HT-29 (cell line): Measurements from ENCODE around the gene SSC5D. TPM values are rescaled to one million over a fixed set of nuclear protein-coding genes. Genes with fewer than 3 reads are reported as not detected.

ENCODE experiments used
- DNase-seq: peaks from one replicate; pipeline ENCODE4 v3.0.0-alpha.2; 2015; ENCODE audit warnings: low spot score
- total RNA-seq: library from RNA; depleted of rRNA; stranded (reverse); fragments of >200 nt; shearing (Covaris generic); gene quantifications from 2 replicates; pipeline ENCODE4 v1.2.3, GENCODE V29; 2014

SSC5D gene
- total RNA-seq, 1 experiment from 2014 or later = not detected

DNA sequence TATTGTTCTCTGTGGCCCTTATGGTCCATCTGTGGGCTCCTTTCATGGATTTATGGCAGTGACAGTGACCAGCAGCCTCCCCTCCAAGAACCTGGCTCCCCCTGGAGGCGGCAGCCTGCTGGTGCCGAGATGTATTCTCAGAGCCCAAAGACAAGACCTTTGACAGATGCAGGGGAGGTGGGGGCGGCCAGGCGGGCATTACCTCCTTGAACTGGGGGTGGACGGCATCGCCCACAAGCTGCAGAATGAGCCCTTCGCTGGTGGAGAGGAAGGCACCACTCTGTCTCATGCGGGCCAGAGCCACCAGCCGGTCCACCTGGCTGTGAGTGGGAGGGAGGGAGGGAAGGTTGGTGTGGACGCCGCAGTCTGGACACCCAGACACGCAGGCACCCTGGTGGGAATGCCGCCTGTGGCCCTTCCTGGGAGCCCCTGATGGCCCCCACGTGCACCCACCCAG is 33.4 kb upstream of the SSC5D start:
- DNase-seq = peak; percentile 65

DNA sequence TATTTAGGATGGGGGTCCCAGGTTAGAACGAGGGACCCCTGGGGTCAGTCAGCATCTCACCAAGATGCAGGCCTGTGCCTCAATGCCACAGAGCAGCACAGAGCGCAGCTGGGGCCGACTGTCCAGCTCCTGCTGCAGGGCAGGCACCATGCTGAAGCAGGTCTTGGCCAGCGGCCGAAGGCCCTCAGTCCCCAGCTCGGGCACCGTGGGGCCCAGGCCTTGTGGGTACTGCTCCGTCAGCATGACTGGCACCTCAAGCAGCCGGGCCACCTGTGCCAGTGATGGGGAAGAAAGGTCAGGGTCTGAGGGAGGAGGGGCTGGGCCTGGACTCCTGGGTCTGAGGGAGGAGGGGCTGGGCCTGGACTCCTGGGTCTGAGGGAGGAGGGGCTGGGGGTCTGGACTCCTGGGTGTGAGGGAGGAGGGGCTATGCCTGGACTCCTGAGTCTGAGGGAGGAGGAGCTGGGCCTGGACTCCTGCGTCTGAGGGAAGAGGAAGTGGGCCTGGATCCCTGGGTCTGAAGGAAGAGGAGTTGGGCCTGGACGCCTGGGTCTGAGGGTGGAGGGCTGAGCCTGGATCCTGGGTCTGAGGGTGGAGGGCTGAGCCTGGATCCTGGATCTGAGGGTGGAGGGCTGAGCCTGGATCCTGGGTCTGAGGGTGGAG is 32.5 kb upstream of the SSC5D start:
- no peak for DNase-seq

DNA sequence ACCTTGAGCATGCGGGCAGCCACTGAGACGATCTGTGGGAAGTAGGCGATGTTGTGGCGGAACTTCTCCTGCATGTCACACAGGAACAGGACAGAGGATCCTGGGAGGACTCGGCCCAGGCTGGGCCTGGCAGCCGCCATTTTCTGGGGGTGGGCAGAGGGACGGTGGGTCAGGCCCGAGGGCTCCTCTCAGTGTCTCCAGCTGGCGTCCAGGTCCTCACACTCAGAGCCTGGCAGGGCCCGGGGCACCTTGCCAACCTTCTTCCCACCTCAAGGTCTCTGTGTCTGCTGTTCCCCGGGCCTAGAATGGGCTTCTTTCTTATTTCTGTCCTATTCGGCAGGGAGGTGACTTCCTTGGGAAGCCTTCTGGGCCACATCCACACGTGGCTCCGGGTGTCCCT is 31.9 kb upstream of the SSC5D start:
- no peak for DNase-seq

DNA sequence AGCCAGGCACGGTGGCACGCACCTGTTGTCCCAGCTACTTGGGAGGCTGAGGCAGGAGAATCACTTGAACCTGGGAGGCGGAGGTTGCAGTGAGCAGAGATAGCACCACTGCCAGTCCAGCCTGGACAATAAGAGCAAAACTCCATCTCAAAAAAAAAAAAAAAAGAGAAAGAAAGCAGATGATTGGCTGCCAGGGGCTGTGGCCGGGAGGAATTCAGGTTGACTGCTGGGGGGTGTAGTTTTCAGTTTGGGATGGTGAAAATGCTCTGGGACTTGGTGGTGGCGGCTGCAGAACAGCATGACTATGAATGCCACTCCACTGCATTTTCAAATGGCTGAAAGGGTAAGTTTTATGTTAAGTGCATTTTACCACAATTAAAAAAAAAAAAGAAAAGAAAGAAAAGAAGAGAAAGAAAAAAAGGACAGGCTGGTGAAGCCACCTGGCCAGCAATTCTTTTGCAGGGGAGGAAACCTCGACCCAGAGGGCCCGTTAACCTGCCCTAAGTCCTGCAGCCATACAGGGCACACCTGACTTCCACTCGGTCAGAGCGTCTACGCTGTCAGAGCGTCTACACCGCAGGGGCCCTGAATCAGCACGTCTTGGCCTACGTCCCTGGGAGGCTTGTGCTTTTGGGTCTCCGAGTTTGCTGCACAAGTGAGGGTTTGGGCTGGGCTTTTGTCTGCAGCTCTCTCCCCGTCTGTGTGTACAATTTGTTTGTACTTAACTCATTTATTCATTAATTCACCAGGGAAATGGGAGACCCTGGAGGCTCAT is 30.4 kb upstream of the SSC5D start:
- DNase-seq = no peak

DNA sequence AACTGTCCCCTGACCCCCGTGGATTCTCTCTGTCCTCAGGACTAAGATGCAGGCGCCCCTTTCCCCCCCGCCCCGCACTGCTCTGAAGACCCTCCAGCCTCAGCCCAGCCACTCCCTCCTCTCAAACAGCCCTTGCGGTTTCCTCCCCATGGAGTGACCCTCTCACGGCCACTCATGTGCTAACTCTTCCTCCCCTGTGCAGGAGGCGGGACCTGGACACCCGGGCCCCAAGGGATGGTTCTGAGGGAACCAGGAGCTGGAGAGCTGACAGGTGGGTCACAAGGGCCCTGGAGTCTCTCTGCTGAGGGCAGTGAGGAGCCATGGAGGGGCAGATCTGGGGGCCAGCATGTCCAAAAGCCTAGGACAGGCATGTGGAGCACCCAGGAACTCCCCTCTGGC is 28.7 kb upstream of the SSC5D start:
- DNase-seq = no peak

DNA sequence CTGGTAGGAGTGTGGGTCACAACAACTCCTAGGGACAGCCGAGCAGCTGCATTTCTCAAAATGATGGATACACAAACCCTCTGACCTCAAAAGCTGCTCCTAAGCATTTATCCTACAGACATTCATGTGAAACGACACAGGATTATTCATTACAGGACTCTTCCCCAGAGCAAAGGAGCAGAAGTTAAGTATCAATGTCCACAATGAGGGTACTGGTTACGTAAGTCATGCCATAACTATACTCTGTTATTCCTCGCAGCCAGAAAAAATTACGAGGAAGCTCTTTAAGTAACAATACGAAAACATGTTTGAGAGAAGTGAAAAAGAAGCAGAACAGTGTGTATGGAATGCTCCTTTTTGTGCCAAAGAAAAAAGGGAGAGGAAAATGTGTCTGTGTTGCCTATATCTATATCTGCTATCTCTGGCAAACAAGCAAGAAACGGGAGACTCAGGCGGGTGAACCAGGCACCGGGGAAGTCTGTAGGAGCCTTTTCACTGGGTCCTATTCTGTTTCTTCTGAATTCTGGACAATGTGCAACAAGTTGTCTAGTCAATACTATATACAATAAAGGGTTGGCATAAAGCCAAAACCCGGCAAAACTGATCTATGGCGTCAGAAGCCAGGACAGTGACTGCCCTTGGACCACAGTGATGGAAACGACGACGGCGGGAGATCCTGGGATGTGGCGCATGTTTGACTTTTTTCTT is 28.1 kb upstream of the SSC5D start:
- DNase-seq = peak; percentile 33

DNA sequence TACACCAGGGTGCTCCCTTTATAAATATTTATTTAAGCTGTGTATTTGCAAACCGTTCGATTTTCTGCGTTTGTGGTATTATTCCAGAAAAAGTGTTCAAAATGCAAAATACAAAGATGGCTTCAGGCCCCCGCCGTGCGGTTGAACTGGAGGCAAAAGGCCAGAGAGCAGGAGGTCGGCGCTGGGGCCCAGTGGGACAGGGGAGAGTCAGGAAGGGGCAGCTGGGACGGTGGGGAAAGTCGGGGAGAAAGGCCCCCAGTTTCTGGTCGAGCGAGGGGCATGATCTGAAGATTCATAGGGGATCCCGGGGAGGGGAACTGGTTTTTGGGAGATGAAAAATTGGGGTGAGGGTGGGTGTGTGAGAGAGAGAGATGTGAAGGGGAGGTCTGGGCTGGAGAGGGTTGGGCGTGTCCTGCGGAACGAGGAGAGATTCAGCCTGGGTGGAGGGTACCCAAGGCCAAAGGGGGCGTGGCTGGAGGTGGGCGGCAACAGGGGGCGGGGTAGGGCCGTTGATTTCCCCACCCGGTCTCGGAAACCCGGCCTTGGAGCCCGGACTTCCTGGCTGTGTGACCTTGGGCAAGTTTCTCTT is 27.5 kb upstream of the SSC5D start:
- no peak for DNase-seq

DNA sequence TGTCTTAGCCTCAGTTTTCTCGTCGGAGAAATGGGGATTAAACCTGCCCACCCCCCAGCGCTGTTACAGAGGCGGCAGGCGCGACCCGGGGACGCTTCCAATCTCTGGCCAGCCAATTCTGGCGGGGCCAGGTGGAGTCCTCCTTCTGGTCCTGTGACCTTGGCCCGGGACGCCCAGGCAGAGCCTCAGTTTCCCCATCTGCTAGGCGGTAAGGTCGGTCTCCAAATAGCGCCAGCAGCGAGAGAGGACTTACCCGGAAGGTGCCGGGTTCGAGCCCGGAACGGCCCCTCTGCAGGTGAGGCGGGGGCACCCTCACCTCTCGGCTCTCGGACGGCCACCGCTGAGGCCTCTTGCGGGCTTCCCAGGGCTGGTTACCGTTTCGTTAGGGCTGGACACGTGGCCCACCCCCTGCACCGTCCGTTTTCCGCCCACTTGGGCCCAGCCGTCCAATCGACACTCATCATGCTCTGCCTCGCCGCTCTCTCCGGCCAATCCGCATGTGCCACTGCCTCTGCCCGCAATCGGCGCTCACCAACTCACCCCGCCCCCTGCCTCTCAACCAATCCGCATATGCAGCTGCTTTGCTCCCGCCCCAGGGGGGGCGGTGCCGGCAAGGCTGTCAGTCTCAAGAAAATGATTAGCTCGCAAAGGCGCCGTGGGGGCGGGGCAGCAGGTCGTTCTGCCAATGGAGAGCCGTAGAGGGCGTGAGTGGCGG is 26.8 kb upstream of the SSC5D start, which contains the start of gene ISOC2:
TSS of gene ISOC2 (minus strand) at position 384 of the 715 bp plus-strand sequence. CDS start 5,156 bp downstream, outside the sequence.
- peak; percentile 100 for DNase-seq

DNA sequence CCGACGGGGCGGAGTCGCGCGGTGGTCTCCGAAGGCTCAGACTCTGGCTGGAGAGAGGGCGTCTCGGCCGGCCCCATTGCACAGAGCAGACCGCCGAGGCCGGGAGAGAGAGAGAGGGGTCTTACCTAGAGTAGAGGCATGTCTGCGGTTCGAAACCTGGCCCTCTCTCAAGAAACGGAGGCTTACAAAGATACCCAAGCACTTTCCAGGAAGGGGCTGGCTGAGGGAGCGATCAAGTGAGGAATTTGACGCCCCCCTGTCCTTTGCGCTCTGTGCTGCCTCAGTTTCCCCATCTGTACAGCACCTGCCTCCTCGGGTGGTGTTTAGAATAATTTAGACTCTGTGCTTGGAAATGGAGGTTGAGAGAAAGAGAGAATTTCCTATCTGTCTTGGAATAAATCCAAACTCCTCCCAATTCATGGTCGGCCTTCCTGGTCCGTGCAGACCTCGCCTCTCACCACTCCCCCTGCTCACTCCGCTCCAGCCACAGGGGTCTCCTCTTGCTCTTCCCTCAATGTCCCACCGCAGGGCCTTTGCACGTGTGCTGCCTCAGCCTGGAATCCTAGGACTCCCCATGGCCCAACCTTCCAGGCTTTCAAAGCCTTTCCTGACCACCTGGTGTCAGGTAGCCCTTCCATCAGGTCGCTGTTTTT is 26.1 kb upstream of the SSC5D start:
- peak; percentile 68 for DNase-seq

DNA sequence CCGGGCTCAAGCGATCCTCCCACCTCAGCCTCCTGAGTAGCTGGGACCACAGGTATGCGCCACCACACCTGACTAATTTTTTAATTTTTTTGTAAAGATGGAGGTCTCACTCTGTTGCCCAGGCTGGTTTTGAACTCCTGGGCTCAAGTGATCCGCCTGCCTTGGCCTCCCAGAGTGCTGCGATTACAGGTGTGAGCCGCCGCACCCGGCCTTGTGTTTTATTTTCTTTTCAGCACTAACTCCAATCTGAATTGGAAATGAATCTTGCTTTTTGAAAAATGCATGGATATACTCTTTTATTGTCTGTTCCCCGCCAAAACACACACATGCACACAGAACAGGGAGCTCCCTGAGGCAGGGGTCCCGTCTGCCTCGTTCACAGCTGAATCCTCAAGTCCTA is 25.5 kb upstream of the SSC5D start:
- DNase-seq = no peak

DNA sequence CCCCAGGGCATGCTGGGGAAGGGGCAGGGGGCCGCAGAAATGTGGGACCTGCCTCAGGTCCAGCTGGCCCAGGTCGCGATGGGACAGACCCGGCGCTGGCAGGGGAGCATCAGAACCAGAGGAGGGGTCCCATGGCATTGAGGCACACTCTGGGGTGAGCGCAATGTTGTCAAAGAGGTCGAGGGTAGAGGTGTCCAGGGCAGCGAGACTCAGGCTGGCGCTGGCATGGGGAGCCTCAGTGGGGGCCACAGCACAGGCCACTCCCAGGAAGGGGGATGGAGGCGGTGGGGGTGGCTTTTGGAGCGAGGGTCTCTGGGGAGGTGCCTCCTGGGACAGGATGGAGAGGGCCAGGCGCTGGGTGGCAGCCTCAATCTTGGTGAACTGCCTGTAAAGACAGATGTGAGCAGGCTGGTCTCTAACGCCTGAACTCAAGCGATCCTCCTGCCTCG is 24.6 kb upstream of the SSC5D start:
- DNase-seq = no peak

DNA sequence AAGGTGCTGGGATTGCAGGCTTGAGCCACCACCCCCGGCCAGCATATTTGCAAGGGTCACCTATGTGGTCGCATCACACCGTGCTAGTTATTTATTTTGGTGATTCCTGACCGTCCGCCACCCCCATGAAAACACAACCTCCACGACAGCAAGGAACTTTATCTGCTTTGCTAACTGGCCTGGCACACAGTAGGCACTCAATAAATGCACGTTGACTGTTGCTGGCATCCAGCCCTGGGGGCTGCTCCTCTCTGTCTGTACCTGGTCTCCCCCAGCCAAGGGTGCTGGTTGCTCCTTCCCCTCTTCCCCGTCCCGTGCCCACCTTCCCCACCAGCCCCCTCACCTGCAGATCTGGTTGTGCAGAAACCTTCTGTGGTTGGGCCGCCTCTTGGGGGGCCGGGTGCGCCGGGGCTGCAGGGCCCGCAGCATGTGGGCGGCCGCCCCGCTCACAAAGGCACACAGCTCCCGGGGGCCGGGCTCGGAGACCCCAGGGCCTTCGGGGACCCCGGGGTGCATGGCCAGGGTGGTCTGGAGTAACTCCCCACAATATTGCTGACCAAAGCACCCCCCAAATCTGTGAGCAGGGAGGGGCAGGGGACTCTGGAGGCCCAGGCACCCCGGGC is 24.1 kb upstream of the SSC5D start:
- no peak for DNase-seq

DNA sequence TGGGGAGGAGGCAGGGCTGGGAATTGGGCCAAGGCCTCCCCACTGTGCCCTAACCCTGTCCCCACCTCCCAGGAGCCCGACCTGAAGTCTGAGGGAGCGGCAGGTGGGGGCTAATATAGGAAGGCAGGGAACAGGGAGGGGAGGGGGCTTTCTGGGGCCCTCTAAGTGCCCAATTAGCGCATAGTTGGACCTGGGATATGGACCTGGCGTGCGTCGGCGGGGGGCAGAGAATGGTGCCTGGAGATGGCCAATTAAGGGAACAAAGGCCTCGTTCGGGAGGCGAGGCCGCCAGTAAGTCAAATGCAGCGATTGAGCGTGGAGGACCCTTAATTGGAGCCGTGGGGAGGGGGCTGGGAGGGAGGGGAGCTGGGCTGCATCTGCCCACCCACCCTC is 23.6 kb upstream of the SSC5D start, which contains the start of gene C19orf85:
TSS of gene C19orf85 (minus strand) at position 90 of the 393 bp plus-strand sequence. CDS start 197 bp downstream, outside the sequence.
- DNase-seq = no peak

DNA sequence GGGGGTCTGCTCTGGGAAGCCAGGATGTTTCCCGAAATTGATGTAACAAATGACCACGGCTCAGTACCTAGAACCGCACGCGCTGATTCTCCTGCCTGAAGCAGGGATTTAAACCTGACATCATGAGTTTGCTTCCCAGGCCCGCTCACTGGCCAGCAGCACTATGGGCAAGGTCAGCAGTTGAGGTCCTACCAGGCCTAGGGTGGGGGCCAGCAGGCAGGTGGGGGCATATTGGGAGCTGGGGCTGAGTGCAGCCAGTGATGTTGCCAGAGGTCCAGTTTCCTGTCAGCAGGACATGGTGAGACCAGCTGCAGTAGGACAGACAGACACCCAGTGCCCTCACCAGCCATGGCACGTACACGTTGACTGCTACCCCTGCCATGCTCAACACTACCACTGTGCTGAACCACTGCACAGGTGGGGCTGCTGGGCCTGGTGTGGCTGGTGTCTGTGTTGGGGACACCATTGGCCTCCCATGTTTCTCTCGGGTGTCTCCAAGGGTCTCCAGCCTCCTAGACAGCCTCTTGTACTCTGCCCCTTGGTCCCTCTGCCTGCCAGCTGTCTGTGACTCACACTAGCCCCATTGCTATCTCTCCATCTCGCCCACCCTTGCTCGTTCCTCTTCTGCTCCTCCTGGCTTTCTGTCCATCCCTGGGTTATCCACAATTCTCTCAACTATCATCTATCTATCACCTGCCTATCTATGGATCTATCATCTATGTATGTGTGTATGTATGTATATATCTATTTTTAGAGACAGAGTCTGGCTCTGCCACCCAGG is 22.6 kb upstream of the SSC5D start:
- DNase-seq = no peak

DNA sequence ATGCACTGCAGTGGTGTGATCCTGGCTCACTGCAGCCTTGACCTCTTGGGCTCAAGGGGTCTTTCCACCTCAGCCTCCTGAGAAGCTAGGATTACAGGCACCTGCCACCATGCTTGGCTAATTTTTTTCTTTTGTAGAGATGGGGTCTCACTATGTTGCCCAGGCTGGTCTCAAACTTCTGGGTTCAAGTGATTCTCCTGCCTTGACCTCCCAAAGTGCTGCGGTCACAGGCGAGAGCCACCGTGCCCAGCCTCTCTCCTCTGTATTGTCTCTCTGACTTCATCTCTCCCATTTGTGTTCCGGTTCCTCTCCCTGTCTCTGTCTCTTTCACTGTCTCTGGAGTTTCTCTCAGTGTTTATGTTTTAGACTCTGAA is 22.0 kb upstream of the SSC5D start:
- no peak for DNase-seq

DNA sequence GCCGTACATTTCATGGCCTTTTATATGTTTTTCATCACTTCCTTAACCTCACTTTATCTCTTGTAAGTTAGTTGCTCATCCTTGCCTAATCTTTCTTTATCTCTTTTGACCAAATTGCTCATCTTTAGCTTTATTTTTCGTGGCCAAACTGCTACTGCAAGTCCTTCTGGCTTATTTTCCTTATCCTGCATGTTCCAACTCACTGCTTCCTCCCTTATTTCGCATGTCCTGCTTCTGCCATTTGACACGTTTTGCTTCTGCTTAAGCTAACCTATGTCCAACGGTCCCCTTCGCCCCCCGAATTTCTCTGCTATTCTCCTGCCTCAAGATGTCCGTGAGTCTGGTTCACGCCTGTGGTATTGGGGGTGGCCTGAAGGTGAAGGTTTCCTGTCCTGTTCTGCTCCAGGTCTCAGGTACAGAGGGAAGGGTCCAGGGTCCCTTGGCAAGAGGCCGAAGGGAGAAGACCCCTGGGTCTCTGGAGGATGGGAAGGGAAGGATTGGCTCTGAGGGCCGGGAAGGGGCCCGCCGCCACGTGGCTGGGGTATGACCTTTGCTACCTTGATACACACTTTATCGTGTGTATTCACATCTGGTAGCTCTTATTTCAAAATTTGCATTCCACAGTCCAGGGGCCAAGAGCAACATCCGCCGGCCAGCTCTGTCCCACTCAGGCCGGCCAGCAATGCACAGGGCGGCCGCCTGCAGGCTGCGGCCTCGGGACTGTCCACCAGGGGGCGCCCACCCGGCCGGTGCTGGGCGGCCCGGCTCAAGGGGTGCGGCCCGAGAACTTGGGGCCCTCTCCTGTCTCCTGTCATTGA is 20.8 kb upstream of the SSC5D start:
- peak; percentile 90 for DNase-seq

DNA sequence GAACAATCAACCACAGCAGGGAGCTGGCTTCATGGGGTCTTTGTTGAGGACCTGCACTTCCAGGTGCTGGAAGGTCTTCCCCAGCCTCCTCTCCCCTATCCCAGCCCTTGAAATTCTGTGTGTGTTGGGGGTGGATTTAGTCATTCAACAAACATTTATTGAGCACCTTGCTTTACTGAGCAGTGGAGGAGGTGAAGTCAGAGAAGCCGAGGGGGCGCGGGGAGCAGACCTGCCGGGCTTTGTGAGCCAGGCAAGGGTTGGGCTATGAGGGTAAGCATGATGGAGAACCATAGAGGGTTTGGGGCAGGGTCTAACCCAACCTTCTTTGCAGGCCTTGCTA is 20.2 kb upstream of the SSC5D start:
- no peak for DNase-seq

DNA sequence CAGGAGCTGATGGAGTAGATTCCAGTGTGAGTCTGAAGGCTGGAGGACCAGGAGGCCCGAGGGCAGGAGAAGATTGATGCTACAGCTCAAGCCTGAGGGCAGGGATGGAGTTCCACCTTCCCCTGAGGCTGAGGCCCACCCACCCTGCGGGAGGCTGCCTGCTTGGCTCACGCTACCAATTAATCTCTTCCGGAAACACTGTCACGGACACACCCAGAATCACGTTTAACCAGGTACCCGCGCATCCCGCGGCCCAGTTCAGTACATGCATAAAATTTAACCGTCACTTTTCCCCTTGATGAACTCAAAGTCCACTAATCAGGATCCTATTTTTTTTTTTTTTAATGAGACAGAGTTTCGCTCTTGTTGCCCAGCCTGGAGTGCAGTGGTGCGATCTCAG is 17.0 kb upstream of the SSC5D start:
- no peak for DNase-seq

DNA sequence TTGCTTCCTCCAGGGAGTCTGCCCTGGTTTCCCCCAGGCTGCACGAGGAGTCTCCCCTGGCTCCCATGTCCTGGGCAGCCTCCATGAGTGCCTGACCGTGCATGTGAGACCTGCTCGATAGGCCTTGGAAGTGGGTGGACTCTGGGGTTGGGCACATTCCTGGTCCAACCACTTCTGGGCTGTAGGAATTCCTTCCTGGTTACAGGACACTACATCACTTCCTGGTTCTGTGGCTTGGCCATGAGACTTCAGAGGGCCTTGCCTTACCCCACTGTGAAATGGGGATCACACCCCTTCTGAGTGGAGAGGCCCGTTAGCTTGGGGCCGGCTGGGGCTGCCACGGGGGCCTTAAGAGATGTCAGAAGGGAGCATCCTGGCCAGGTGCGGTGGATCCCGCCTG is 15.8 kb upstream of the SSC5D start:
- DNase-seq = peak; percentile 97
